Activated CD4-positive, alpha-beta T cell treated with anti-CD3 and anti-CD28 coated beads, Interleukin-2, amount 10 ng/mL, durations not matched to agents 7 days and 5 days (primary cell): ENCODE data around the gene RGS3. TPM values are rescaled to one million over a fixed set of nuclear protein-coding genes. Genes with fewer than 3 reads are reported as not detected.

Experiments used
- CTCF ChIA-PET: fragments of 350-600 bp; sonication (Branson Sonifier 250); formaldehyde crosslinking; loops from one replicate; lab custom pipeline; 2021; ENCODE audit warnings: antibody characterized with exemption; lab: Charles Lee
- POLR2A ChIA-PET: fragments of 350-600 bp; sonication (Branson Sonifier 250); formaldehyde crosslinking; loops from one replicate; lab custom pipeline; 2021; ENCODE audit warnings: antibody characterized with exemption; lab: Charles Lee
- DNase-seq: peaks from one replicate; pipeline ENCODE4 v3.0.0-alpha.2; 2020
- H3K27ac Mint-ChIP-seq: one replicate; pipeline ENCODE4 v1.8.0; 2021; ENCODE audit warnings: mild to moderate bottlenecking, moderate library complexity, mixed read lengths
- H3K27me3 Mint-ChIP-seq: one replicate; pipeline ENCODE4 v1.8.0; 2021; ENCODE audit warnings: mixed read lengths
- H3K36me3 Mint-ChIP-seq: one replicate; pipeline ENCODE4 v1.8.0; 2021; ENCODE audit warnings: low read depth, mixed read lengths
- H3K4me1 Mint-ChIP-seq: one replicate; pipeline ENCODE4 v1.8.0; 2021; ENCODE audit warnings: mixed read lengths
- H3K4me3 Mint-ChIP-seq: one replicate; pipeline ENCODE4 v1.8.0; 2021; ENCODE audit warnings: mild to moderate bottlenecking, moderate library complexity, mixed read lengths
- H3K9me3 Mint-ChIP-seq: one replicate; pipeline ENCODE4 v1.8.0; 2021; ENCODE audit warnings: mixed read lengths
- total RNA-seq, 2 experiments: library from RNA; stranded (reverse); gene quantifications; one replicate each; pipeline ENCODE4 v1.2.3, GENCODE V29; 2021

The RGS3 gene
- total RNA-seq, 2 experiments from 2014 or later = 41.5 to 41.6 TPM

DNA sequence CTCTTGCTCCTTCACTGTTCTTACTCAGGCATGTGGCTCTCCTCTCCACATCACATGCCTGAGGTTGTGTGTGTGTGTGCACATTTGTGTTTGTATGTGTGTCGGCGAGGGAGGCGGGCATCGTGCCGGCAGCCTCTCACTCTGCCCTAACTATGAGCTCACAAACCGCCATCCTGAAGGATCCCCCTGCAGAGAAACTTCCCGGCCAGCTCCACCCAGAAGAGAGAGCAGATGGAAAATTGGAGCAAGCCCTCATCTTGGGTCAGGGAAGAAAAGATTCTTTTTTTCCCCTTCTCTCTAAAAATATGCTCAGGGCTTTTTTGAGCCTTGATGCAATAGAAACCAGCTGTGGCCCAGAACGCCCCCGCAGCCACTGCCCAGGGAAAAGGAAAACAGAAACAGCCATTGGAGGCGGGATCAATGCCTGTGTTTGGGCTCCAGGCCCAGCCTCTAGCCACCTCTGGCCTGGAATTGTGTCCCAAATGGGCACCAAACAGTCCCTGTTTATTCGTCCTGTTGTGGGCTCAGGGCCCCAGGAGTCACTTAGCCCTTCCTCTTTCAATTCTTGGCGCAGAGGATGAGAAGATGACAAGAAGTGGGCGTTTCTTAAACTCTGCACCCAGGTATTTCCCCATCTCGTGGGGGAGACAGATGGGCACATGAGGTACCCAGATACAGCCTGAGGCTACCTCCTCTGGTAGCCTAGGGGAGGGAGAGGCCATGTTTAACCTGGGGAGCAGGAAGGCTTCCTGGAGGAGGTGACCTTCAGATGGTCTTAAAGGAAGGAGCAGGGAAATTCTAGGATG is 151.5 kb downstream of the RGS3 start:
- Mint-ChIP-seq H3K27ac (no peak overlapping the region), H3K4me1 (peaks cover 4% of the 10 kb centered on the region), H3K4me3 (no peak overlapping the region), H3K27me3 (no peaks in the 10 kb centered on the region), H3K9me3 (no peaks in the 10 kb centered on the region), H3K36me3 (no peaks in the 10 kb centered on the region)
- POLR2A ChIA-PET = no interaction called here
- DNase-seq = no peak
- CTCF ChIA-PET = interaction anchor here (1.8 kb wide), 1 partner anchor 14 kb away, joined by 4 read pairs; no protein-coding TSS in a partner anchor

DNA sequence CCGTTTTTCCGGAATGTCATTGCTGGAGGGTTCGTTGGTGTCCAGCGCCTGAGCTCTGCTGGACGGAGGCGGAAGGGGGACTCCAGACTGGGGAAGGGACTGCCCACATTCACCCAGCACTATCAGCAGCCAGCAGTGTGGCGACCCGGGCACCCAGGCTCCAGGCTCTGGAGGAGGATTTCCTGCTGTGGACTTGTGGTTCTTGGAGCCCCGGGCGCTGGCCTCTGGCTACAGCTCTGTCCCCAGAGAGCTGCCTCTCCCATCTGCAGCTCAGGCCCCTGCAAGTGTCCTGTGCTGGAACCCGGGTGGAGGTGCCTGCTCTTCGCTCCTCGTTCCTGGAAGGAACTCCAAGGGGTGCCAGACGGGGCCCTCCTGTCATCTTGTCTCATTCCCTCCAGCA is 152.6 kb downstream of the RGS3 start:
- Mint-ChIP-seq H3K4me3 (no peak overlapping the region), H3K27ac (no peak overlapping the region), H3K27me3 (no peaks in the 10 kb centered on the region), H3K9me3 (no peaks in the 10 kb centered on the region), H3K4me1 (peaks cover 7% of the 10 kb centered on the region), H3K36me3 (no peaks in the 10 kb centered on the region)
- ChIA-PET POLR2A (no interaction called here), CTCF (interaction anchor here (0.7 to 1.8 kb wide), 3 partner anchors 14 to 100 kb away, joined by 3 to 7 read pairs (median 4); no protein-coding TSS in a partner anchor)
- DNase-seq = no peak

DNA sequence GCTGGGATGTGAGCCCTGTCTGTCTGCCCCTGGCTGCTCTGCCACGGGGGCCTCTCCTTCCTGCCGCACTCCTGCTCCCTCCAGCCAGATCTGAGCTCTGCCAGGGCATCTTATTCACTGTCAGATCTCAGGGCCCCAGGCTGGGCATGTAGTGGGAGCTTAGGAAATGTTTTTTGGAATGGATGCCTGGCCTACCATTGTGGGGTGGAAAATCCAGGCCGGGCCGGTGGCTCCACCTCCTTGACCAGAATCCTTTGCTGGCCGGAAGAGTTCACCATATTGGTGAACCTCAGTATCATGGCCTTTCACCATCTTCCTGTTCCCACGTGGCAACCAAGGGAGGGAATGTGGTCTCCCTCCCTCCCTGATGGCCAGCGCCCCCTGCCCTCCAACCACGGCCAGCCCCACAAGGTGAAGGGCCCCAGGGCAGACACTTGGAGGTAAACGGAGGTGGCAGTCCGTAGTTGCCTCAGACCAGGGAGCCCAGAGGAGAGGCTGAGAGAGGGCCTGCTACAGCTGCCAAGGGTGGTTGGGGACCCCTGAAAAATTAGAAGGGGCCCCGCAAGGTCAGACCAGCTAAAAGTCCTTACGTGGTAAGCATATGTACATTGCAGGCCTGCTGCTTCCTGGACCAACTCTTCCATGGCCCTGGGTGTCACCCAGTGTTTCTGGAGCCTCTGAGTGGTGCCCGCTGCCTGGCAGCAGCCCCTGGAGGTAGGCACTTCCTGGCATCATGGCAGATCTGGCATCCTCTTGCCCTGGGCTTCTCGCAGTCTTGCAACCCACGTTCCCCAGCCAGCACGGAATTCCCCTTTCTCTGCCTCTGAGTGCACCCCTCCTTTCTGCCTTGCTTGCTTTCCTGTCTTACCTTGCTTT is 153.3 kb downstream of the RGS3 start:
- Mint-ChIP-seq H3K4me1 (peaks cover 9% of the 10 kb centered on the region), H3K9me3 (no peaks in the 10 kb centered on the region), H3K36me3 (no peaks in the 10 kb centered on the region), H3K27me3 (no peaks in the 10 kb centered on the region), H3K4me3 (no peak overlapping the region), H3K27ac (no peak overlapping the region)
- POLR2A ChIA-PET = interaction anchor here (0.5 kb wide), 1 partner anchor 260 kb away, joined by 3 read pairs; no protein-coding TSS in a partner anchor
- CTCF ChIA-PET = interaction anchor here (1.2 to 1.8 kb wide), 2 partner anchors 15 to 28 kb away, joined by 4 to 7 read pairs; no protein-coding TSS in a partner anchor
- no peak for DNase-seq

DNA sequence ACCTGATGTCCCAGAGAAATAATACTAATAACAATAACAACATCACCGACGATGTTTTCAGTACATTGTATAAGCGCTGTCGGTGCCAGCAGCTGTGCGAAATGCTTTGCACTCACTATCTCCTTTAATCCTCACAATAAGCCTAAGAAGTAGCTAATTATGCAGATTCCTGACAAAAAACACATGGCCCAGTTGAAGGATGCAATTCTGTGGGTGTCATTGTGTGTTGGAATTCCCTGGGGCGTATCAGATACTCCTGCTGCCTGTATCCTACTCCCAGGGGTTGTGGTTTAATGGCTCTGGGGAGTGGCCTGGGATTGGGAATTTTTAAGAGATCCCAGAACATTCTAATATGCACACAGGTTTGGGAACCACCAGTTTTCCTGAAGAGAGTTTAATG is 154.0 kb downstream of the RGS3 start:
- peaks cover 15% of the 10 kb centered on the region for H3K4me1 Mint-ChIP-seq
- no peak for DNase-seq
- H3K36me3 Mint-ChIP-seq = no peaks in the 10 kb centered on the region
- H3K27me3 Mint-ChIP-seq = no peaks in the 10 kb centered on the region
- CTCF ChIA-PET = interaction anchor here (1.8 kb wide), 1 partner anchor 29 kb away, joined by 7 read pairs; no protein-coding TSS in a partner anchor
- H3K27ac Mint-ChIP-seq = no peak overlapping the region
- POLR2A ChIA-PET = interaction anchor here (0.5 kb wide), 1 partner anchor 259 kb away, joined by 3 read pairs; no protein-coding TSS in a partner anchor
- H3K9me3 Mint-ChIP-seq = no peaks in the 10 kb centered on the region
- H3K4me3 Mint-ChIP-seq = no peak overlapping the region

DNA sequence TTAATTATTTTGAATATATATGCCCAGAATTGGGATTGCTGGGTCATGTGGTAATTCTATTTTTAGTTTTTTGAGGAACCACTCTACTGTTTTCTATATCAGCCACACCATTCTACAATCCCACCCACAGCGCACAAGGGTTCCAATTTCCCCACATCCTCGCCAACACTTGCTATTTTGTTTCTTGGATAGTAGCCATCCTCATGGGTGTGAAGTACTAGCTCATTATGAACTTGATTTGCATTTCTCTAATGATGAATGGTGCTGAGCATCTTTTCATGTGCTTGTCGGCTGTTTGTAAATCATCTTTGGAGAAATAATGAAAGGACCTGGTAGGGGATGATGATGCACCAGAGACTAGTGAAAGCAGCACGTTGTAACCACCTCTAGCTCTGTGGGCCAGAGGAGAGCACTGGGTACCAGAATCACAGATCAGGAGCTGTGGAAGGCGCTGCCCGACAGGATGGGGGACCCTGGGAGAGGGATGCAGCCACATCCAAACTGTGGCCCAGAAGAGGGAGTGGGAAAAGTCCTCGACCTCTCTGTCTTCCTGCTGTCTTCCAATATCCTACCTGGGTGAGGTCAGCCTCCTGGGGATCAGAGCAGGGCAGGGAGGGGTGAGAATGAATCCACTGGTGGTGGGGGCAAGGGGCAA is 155.4 kb downstream of the RGS3 start:
- Mint-ChIP-seq H3K4me3 (no peak overlapping the region), H3K9me3 (no peaks in the 10 kb centered on the region), H3K4me1 (peaks cover 20% of the 10 kb centered on the region), H3K27ac (no peak overlapping the region), H3K27me3 (no peaks in the 10 kb centered on the region), H3K36me3 (no peaks in the 10 kb centered on the region)
- POLR2A ChIA-PET = no interaction called here
- CTCF ChIA-PET = no interaction called here
- DNase-seq = no peak

DNA sequence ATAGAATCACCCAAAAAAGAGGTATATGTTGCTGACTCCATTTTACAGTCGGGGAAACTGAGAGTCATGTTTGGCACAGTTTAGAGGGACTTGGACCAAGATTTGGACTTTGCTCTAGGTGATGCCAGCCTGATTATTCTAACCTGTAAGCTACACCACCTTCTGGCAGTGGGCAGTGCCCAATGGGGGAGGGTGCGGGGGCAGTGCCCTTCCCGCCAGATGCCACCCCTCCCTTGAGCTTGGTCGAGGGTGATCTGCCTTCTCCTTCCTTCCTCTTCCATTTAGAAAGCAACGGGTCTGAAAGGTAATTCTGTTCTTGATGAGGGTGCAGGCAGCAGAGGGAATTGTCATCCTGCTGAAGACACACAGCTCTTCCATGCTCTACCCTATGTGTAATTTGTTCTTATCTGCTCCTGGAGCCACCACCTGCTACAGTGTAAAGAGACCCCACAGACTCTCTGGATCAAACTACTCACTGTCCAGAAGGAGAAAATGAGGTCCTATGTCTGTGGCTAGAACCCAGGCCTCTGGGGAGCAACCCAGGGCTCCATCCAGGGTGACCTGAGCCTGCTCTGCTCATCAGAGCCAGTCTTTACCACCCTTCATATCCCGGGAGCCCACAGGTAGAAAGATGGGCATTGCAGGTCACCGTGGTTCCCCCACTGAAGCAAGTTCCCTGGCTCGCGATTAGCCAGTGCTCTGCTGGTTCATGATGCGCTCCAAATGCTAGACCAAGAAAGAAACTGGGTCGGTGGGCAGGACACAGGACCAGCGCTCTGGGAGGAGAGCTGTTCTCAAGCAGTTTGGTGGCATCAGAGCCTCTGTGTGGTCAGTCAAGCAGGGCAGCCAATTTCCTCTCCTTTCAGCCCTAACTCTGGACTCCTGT is 156.2 kb downstream of the RGS3 start:
- CTCF ChIA-PET = interaction anchor here (1.3 kb wide), 1 partner anchor 14 kb away, joined by 3 read pairs; no protein-coding TSS in a partner anchor
- POLR2A ChIA-PET = no interaction called here
- H3K9me3 Mint-ChIP-seq = no peaks in the 10 kb centered on the region
- H3K4me3 Mint-ChIP-seq = no peak overlapping the region
- no peak overlapping the region for H3K27ac Mint-ChIP-seq
- H3K4me1 Mint-ChIP-seq = peaks cover 20% of the 10 kb centered on the region
- no peaks in the 10 kb centered on the region for H3K27me3 Mint-ChIP-seq
- no peak for DNase-seq
- H3K36me3 Mint-ChIP-seq = no peaks in the 10 kb centered on the region

DNA sequence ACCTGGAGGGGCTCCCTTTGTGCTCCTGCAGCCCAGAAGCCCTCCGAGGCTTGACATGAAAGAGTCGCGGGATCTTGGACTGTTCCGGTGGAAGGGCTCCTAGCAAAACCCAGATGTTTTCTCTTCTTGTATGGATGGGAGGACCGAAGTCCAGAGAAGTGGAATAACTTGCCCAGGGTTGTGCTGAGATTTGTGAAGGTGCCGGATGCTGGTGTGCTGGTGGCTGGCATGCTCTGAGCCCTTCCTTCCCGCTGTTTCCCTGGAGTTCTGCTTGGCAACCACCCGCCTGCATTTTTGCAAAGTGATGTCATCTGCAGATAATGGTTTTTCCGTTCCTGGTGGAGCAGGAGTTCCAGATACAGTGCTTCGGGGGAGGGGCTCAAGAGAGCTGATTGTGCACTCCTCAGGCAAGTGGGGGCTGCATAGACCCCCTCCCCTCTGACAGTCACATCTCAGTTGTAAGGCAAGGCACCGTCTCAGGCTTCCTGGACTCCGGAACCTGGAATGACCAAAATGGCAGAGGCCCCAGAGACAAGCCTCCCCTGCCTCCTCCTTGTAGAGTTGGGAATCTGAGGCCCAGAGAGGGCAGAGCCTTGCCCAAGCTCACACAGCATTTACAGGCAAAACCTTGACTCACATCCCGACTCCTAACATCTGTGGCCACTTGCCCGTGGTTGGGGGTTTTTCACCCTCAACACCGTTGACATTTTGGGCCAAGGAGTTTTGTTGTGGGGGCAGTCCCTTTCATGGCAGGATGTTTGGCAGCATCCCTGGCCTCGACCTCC is 157.0 kb downstream of the RGS3 start:
- no peaks in the 10 kb centered on the region for H3K36me3 Mint-ChIP-seq
- H3K27me3 Mint-ChIP-seq = no peaks in the 10 kb centered on the region
- no peak overlapping the region for H3K27ac Mint-ChIP-seq
- POLR2A ChIA-PET = no interaction called here
- no peak overlapping the region for H3K4me3 Mint-ChIP-seq
- no peaks in the 10 kb centered on the region for H3K9me3 Mint-ChIP-seq
- CTCF ChIA-PET = interaction anchor here (1.3 kb wide), 1 partner anchor 13 kb away, joined by 3 read pairs; no protein-coding TSS in a partner anchor
- peaks cover 20% of the 10 kb centered on the region for H3K4me1 Mint-ChIP-seq
- DNase-seq = no peak

DNA sequence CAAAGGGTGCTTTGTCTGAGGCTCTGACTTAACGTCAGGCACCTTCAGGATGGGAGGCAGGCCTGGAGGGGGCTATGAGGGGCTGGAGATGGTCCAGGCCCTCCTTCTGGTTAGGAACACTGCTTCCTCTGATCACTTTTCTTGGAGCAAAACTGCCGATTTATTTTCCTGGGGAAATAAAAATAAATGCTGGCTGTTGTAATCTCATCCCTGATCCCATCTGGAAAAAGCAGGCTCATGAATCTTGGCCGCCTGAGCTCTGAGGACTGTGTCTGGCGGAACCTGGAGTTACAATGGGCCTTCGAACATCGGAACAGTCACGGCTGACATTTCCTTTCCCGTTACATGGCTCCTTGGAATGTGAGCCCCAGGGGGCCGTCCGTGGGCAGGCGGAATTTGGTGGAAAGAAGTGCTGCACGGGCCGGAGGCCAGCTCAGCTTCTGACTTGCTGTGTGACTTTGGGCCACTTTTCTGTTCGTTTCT is 157.8 kb downstream of the RGS3 start:
- Mint-ChIP-seq H3K27ac (no peak overlapping the region), H3K4me1 (peaks cover 20% of the 10 kb centered on the region), H3K36me3 (no peaks in the 10 kb centered on the region), H3K4me3 (no peak overlapping the region), H3K9me3 (no peaks in the 10 kb centered on the region), H3K27me3 (no peaks in the 10 kb centered on the region)
- POLR2A ChIA-PET = no interaction called here
- no peak for DNase-seq
- CTCF ChIA-PET = interaction anchor here (1.0 to 1.3 kb wide), 2 partner anchors 13 to 19 kb away, joined by 3 read pairs; no protein-coding TSS in a partner anchor

DNA sequence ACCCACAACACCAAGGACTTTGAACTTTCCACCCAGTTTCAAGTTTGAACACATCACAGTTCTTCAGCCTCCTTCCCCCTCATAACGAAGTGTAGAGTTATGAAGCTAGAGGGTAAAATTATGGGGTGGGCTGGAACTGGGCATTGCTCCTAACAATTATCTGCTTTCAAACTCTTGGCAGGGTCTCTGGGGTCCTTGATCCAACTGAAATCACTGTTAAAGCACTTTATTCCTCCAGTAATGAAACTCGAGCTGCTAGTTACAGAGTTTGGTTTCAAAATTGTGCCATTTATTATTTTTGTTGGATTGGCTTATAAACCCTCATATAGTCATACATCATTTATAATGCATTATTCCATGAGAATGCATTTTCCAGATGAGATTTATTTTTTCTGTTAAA is 158.5 kb downstream of the RGS3 start:
- Mint-ChIP-seq H3K4me1 (peaks cover 20% of the 10 kb centered on the region), H3K36me3 (no peaks in the 10 kb centered on the region), H3K9me3 (no peaks in the 10 kb centered on the region), H3K4me3 (no peak overlapping the region), H3K27ac (peak overlapping the region; percentile 28), H3K27me3 (no peaks in the 10 kb centered on the region)
- no peak for DNase-seq
- ChIA-PET POLR2A (no interaction called here), CTCF (interaction anchor here (0.6 to 1.6 kb wide), 3 partner anchors 11 to 166 kb away, joined by 3 to 4 read pairs (median 3); no protein-coding TSS in a partner anchor)

DNA sequence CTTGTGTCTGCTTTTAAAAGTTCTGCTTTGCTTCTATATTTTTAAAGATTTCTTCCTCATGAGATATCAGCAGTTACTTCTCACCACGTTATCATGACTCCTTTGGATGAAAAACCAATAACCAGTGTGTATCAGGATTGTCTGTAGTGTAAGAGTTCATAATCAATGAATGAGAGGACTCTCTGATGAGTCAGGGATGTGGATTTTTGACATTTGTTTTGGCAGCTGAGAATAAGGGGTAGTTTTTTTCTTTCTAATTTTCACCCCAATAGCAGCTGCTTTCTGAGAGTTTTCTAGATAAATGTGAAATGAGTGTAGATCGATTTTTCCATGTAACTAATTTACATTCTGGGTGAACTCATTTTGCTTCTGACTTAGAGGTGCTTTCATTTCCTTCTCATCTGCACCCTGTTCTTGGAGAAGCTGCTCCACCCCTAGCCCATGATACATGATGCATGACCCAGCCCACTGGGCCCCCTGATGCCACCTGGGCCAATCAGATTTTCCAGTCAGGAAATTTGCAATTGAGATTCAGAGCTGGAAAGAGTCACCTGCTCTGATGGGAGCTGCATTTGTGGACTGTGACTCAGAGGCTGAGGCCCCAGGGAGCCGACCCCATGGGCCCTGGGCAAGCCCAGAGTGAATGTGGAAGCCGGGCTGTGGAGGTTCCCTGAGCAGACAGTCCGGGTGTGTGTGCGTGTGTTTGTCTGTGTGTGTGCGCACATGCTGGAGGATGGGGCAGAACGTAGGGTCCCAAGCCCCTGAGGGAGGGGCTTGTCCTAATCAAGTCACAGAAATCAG is 159.3 kb downstream of the RGS3 start:
- Mint-ChIP-seq H3K27ac (no peak overlapping the region), H3K4me1 (peaks cover 15% of the 10 kb centered on the region), H3K9me3 (no peaks in the 10 kb centered on the region), H3K36me3 (no peaks in the 10 kb centered on the region), H3K4me3 (no peak overlapping the region), H3K27me3 (no peaks in the 10 kb centered on the region)
- DNase-seq = no peak
- ChIA-PET CTCF (interaction anchor here (0.9 to 1.6 kb wide), 5 partner anchors 10 to 209 kb away, joined by 3 to 4 read pairs (median 3); no protein-coding TSS in a partner anchor), POLR2A (interaction anchor here (0.7 kb wide), 2 partner anchors 11 to 610 kb away, joined by 3 to 4 read pairs; no protein-coding TSS in a partner anchor)
